Measurements from ENCODE around the gene LAMB1.

Gene LAMB1

DNA sequence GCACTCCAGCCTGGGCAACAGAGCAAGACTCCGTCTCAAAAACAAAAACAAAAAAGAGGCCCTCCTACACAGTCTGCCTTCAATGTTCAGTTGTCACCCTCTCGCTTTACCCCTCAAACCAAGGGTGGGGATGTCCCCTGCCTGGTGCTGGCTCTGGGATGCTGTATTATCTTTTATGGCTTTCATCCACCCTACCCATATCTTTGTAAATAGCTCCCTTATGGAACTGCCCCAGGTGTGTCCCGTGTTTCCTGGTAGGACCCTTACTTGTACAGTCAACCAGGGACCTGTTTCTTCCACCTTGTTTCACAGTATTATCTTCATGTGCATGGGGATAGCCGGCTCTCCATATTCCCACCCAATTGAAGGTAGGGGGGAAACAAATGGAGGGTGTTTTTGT is 15.7 kb upstream of the LAMB1 start:
- no peak for DNase-seq (ENCODE audit: extremely low read depth in 1 of 2, low read depth in 1 of 2)

DNA sequence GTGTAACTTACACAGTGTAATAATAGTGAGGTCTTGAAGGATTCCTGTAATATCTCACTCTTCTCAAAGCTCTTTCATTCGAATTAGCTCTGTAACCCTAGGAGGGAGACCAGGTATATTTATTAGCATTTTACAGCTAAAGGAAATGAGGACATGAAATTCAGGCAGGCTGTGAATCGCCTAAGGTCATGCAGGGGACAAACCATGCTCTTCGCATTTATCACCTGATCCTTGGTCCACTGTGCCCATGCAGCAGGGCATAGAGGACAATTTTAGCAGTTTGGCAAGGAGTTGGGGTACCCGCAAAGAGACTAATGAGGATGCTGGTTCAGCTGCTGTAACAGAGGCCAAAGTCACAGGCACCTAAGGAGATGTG is 14.8 kb upstream of the LAMB1 start:
- DNase-seq (ENCODE audit: extremely low read depth in 1 of 2, low read depth in 1 of 2): no peak

DNA sequence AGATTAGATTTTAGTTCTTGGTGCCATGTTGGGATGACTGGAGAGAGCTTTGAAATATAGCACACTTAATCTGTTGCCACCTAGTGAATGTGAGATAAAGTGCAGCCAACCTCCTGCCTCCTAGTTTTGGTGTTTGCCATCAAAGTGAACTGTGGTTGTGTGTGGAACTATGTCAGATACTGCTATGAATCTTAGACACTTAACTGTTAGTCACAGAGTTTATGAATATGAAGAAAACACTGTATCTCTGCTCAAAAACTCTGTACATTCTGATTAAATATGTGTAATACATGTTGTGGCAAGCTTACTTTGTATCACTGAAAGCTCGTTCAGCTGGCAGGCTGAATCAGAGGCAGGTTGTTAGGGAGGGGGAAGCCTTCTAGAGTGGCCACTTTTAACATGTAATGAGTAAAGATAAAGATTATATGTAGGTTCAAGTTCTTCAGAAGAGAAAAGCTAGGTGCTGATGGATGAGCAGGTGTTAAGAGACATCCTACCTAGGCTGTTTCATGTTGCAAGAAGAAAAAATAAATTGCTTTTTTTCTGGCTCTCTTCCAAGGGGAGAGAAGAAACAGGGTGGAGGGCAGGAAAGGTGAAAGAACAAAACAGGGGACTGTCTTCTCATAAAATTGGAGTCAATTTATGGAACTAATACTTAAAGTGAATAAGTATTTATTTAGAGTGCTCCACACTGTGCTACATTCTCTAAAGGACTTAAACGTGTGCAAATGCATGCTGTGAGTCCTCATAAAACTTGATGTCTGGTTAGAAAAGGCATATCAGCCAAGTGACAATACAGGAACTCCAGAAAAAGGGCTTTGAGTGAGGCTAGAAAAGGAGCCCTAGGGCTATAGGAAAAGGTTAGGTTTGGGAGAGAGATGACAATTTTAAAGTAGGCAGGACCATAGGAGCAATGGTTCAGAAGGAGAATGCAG is 14.1 kb upstream of the LAMB1 start:
- DNase-seq (ENCODE audit: extremely low read depth in 1 of 2, low read depth in 1 of 2): no peak

DNA sequence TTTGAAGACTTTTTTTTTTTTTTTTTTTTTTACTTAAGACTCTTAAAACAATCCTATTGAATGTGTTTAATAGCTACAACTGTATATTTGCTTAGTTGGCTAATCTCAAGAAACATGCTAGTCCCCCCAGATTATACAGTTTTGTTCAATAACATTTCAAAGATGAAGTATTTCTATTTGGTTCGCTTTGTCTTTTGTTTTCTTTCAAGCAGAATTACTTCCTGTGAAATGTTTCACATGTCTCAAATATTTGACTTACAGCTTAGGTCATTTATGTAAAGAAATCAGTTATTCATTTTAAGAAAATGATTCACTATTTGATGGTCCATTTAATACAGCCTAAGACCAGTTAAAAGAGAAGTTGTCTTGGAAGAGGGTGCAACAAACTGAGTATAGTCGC is 12.8 kb upstream of the LAMB1 start:
- no peak for DNase-seq (ENCODE audit: extremely low read depth in 1 of 2, low read depth in 1 of 2)

DNA sequence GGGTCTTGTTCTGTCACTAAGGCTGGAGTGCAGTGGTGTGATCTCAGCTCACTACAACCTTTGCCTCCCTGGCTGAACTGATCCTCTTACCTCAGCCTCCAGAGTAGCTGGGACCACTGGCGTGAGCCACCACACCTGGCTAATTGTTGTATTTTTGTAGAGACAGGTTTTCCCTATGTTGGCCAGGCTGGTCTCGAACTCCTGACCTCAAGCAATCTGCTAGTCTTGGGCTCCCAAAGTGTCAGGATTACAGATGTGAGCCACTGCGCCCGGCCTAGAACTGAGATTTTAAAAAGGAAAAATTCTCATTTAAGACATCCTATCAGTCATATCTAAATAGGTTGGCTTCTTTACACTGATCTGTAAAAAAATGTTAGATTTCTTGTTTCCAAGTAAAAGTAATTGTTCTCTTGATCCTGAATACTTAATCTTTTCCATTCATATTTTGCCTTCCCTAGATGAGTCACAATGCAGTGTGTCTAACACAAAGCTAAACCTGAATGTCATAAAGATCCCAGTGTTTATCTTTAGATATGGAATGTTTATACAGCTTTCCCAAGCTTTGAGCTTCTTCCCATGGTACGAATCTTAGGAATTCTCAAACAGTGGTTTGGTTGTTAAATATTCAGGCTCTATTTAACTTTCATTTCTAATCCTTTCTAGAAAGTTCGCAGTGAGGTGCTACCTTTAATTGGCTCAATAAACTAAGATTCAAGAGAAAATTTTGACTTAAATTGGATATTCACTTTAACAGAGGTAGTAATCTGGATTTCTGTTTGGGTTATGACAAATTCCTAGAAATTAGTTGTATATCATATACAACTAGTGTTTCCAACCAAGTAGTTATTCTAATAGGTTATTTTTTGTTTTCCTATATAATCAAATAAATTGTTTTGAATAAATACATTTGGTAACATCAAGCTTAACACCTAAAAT is 12.1 kb upstream of the LAMB1 start:
- DNase-seq (ENCODE audit: extremely low read depth in 1 of 2, low read depth in 1 of 2): no peak

DNA sequence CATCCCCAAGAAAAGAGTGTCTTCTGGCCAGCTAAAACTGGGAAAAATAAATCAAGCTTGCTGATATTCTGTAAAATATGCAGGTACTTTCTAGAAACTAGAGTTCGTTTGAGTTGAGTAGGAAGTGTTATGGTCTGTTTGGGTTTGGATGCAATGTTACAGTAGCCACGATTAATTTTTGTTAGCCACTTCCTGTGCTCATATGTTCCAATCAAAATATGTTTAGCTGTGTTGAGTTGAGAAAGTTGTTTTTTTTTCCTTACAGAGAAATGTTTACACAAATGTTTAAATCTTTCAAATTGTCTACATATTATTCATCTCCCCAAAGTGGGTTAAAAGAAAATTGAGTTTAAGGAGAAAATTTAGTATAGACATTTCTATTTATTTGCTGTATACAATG is 11.3 kb upstream of the LAMB1 start:
- DNase-seq (ENCODE audit: extremely low read depth in 1 of 2, low read depth in 1 of 2): no peak

DNA sequence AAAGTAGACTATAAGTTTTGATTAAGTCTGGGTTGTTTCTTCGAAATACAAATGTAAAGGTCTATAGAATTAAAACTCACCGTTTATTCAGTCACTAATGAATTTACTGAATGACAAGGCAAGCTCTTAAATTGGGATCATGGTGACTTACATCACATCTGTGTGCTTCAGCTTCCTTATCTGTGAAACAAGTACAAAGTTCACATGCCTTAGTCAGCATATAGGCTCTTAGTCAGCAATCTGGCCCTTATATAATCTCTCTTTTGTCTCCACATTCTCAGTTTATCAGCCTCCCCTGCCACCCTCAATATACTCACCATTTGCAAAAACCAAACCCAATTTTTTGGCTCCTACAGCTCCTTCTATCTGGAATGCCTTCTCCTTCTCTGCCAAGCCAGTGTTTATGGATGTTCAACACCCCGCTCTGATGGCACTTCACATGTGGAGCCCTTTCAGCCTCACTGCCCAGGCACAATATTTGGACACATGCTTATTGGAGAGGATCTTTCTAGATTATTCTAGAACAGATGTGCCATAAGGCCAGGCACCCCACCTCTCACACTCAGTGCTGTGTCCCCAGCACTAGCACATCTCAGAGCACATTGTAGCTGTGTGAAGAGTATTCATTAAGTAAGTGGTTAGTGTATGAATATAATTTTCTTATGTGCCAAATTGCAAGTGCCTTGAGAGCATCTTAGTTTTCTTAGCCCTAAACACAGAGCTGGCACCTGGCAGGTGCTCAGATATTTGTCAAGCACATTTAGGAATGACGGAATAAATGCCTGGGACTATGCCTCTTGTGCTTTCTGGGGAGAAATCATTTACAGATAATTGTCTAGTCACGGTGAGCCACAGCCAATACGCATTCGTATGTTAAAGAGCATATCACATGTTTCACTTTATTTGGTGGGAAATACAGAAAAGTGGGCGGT is 9.8 kb upstream of the LAMB1 start:
- DNase-seq (ENCODE audit: extremely low read depth in 1 of 2, low read depth in 1 of 2): no peak

DNA sequence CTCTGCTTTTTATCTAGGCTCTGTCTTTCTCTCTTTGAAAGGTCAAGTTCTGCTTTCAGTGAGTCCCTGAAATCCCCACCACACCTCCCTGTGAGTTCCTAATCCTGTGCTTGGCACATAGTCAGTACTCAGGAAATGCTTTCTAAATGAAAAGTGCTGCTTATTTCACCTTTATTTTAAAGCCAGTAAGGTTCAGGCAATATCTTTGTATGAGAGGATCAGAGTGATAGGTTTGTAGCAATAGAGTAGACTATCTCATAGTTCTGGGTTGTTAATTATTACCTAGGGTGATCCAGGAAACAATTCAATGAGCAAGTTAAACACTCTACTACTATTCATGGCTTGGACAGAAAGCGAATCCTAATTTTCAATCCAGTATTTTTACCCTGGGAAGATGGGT is 7.4 kb upstream of the LAMB1 start:
- DNase-seq (ENCODE audit: extremely low read depth in 1 of 2, low read depth in 1 of 2): no peak

DNA sequence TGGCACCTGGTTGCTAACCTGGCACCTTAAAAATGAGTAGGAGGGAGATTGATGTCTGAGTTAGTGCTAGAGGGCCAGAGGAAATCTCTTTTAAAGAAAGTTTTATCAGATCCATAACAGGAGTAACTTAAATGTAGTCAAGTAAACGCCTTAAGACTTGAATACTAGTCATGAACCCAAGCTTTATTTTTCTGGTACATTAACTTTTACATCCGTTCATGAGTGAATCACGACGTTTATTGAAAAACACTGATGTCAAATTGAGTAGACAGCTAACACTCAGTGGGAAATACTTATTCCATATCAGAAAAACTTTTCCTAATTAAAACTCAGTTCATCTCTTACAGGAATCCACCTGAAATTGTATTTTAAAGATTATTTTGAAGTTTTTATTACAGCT is 6.9 kb upstream of the LAMB1 start:
- no peak for DNase-seq (ENCODE audit: extremely low read depth in 1 of 2, low read depth in 1 of 2)

DNA sequence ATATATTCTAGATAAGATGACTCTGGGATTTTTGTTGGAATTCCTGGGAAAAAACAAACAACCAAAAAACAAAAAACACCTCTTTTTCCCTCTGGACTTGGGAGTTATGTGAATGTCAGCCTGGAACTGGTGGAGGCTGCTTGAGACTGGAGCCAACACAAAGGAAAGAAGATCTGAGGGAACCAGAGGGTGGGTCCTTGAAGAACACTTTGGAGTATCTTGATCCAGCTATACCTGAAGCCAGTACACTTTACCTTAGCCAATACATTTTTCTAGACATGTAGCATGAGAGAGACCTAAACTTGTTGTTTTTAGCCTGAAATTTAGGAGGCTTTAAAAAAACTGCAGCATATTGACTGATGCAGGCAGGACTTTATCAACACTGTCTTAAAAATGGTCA is 5.9 kb upstream of the LAMB1 start:
- no peak for DNase-seq (ENCODE audit: extremely low read depth in 1 of 2, low read depth in 1 of 2)

DNA sequence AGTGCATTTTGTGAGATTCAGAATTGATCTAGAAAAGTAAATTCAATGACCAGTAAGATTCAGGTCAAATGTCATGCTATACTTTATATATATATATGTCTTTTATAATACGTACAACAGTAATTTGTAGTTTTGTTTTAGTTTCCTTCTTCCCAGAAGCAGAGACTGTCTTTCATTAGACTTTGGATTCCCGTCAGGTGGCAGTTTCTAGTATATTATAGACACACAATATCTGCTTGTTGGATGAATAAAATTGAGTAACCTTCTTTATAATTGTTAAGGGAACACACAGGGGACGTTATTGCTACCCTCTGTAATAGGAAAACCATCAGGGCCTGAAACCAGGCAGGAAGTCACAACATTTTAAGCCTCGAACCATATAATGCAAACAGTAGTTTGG is 5.3 kb upstream of the LAMB1 start:
- no peak for DNase-seq (ENCODE audit: extremely low read depth in 1 of 2, low read depth in 1 of 2)

DNA sequence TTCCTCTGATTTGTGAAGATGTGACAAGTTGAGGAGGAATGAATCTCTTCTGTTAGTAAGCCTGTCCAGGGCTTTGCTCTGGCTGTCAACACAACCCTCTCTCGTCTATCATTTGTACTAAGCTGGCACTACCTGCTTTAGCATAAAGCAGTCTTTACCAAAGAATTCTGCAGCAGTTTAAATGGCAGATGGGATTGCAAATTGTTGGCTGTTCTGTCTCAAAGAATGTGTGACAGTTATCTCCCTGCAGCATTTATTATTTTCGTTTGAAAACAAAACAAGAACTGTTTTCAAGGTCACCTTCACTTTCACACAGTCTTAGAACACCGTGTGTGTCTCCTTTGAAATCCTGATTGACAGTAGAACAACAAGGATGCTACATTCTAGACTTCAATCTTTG is 4.8 kb upstream of the LAMB1 start:
- no peak for DNase-seq (ENCODE audit: extremely low read depth in 1 of 2, low read depth in 1 of 2)

DNA sequence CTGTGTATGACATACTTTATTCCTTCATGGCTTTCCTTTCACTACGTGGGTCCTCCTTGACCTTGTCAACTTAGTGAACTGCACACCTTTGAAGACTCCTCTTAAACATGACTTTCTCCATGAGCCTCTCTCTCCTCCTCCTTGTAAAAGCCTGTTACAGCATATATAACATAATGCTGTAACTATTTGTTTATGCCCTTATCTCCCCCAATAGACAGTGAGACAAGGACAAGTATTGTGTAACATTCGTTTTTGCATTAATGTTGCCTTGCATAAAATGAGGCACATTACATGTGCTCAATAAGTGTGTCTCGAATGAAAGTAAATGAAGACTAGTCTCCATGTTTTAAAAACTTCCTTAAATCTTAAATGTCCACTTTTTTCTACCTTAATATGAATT is 4.3 kb upstream of the LAMB1 start:
- DNase-seq (ENCODE audit: extremely low read depth in 1 of 2, low read depth in 1 of 2): no peak

DNA sequence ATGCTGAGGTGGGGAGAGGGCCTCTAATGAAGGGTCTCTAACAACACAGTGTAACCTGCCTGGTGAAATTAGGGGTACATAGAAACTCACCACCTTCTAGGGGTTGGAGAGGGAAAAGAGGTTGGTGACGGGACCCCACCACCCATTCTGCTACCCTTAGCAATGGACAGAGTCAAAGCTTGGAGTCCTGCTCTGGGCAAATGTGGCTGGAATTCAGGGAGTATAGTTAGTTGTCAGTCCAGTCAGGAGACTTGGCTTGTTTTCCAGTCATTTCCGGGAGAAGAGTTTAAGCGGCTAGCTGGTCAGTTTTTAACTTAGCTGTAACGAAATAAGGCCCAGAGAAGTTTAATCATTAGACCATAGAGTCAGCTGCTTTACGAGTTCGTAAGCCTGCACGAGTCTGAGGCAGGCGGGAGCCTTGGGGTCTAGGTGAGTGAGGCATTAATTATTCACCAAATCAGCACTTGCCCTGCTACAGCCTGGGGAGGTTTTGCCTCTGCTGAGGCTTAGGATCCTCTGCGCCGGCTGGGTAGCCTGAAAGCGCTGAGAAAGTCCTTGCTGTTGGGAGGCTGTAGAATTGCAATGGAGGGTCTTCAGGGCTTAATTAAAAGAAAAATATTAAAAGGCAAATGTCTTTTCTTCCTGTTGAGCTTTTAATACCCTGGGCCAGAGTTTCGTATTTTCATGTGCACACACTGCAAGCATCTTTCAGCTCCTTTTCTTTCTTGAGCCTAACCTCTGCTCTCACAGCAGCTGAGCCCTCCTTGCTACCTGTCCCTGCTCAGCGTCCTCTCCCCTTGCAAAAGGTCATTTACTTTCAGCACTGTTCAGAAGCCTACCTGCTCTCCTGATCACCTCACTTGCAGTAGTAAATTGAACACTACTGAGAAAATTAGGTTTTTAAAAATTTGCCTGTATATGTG is 1.5 kb upstream of the LAMB1 start:
- DNase-seq (ENCODE audit: extremely low read depth in 1 of 2, low read depth in 1 of 2): no peak

DNA sequence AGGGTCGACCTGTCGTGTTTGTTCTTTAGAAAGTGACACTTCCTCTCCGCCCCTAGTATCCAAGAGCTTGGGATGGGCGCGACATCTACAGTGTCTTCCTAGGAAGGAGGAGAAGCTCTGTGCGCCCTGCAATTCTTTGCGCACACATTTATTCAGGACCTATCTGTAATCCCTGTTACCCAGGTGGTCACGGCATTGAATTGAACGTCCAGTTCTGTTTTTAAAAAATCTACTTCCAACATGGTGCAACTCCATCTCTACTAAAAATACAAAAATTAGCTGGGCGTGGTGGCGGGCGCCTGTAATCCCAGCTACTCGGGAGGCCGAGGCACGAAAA is 606 bp upstream of the LAMB1 start:
- no peak for DNase-seq (ENCODE audit: extremely low read depth in 1 of 2, low read depth in 1 of 2)

DNA sequence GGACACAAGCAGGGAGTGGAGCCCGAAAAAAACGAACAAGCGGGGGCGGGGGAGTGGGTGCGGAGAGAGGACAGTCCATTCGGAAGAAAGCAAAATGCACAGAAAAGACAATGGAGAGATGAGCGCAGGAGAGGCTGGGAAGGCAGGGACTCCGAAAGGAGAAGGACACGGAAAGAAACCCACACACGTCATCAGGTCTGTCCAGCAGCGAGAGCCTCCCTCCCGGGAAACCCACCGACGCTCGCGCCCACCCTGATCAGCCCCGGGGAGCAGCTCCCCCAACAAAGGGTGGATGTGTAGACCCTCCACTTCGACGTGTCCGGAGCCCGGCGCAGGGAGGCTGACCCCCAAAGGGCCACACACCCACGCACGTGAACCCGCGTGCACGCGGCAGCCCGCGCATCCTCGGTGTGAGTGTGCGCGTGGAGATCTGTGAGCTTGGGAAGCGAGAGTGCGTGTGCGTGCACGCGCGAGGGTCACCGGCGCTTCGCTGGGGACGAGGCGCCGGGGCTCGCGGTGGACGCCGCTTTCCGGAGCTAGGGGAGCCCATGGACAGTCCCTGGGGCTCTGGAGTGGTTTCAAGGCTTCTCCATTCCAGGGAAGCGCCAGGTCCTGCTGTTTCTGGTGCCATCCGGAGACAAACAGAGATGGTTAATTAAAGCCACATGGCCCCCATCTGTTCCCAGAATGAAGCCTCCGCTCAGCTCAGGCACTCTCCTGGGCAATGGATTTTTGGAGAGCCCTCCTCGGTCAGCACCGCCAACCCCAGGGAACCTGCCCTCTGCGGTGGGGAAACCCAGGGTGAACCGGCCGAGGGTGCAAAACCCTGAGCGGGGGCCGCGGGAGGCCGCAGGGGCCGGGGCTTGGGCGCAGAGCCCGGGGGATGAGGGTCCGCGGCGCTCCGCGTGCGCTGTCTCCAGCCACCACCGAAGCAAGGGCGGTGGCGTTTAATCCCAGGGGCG is 916 bp downstream of the LAMB1 start:
- no peak for DNase-seq (ENCODE audit: extremely low read depth in 1 of 2, low read depth in 1 of 2)

DNA sequence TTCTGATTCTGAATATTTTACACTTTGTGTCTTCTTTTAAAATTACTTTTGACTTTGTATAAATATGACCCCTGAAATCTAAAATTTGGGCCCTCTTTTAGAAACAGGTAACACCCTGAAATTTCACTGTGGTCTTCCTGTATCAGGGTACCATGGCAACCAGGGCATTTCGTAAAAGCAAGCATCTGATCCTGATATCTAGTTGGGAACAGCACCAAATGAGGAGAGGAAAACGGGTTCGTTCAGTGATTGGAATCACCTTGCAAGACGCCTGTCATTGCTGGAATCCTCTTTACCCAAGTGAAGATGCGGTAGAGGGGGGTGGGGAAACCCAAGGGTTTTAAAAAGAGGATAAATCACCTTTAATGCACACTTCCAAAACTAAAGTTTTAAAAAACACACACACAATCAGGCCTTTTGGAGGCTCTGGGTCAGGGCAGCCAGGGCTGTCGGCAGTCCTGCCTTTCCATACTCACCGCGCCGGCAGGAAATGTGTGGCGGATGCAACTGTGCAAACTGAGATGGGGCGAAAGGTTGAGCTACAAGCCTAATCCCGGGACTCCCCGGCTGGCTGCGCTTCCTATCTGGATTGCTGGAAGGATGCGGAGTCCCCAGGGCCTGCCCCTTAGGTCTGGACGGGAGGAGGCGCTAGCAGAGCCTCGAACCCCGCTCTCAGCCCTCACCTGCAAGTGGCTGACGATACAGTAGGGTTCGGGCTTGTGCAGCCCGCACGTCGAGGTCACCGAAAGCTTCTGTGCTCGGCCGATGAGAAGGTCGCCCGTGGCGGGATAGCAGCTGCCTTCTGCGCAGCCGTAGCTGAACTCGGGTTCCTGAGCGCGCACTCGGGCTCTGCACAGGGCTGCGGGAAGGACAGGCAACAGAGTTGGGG is 1.8 kb downstream of the LAMB1 start:
- DNase-seq (ENCODE audit: extremely low read depth in 1 of 2, low read depth in 1 of 2): no peak

Measured in activated CD8-positive, alpha-beta memory T cell treated with anti-CD3 and anti-CD28 coated beads for 1 hour (primary cell).